HG02973 (cell line): ENCODE data around the gene TM7SF3.

Source experiments
- ATAC-seq: cut with Tn5 transposase; IDR thresholded peaks from one replicate; pipeline ENCODE4 v1.9.1; 2021; ENCODE audit warnings: moderate library complexity; ENCODE audit not compliant: unreplicated experiment

Gene TM7SF3

GRCh38 chr12:26936559-26937442 lies 77.4 kb downstream of the TM7SF3 start:
- ATAC-seq = no peak

- ATAC-seq = no peak
Measured at GRCh38 chr12:26935636-26936378, 78.4 kb downstream of the TM7SF3 start.

GRCh38 chr12:26929590-26929989 lies 84.6 kb downstream of the TM7SF3 start:
- ATAC-seq = no peak

- ATAC-seq = no peak
Measured at GRCh38 chr12:26928661-26929060, 85.5 kb downstream of the TM7SF3 start.
